GM19328 (cell line): ENCODE data around the gene TGFBRAP1.
"Not testable (repeated sequence)": the region's sequence is repeated elsewhere in the genome, so short reads cannot be mapped to it uniquely, and the experiment has no call there.

ENCODE experiments used
- ATAC-seq: cut with Tn5 transposase; IDR thresholded peaks from one replicate; pipeline ENCODE4 v1.9.1; 2021; ENCODE audit warnings: mild to moderate bottlenecking, moderate library complexity; ENCODE audit not compliant: unreplicated experiment

The TGFBRAP1 gene

GRCh38 chr2:105361102-105361889 lies 31.8 kb upstream of the TGFBRAP1 start:
- ATAC-seq = no peak

- ATAC-seq = no peak
These were observed 29.1 kb upstream of the TGFBRAP1 start for GRCh38 chr2:105358593-105358992.

GRCh38 chr2:105357122-105357521 lies 27.6 kb upstream of the TGFBRAP1 start:
- no peak for ATAC-seq

GRCh38 chr2:105344704-105345345 lies 15.3 kb upstream of the TGFBRAP1 start:
- no peak for ATAC-seq

DNA sequence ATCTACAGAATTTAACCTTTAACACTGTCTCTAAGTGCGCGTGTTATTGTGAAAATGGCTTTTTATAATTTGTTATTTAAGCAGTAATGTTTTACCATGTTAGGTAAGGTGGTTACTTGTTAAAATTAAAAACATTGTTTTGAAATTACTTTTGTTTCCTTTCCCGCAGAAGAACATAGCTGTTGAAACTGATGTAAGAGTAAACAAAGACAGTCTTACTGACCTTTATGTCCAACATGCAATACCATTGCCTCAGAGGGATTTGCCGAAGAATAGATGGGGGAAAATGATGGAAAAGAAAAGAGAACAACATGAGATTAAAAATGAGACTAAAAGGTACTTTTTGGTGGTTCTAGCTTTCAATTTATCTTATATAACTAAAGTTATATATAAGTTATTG lies 9.9 kb upstream of the TGFBRAP1 start:
- ATAC-seq = no peak

DNA sequence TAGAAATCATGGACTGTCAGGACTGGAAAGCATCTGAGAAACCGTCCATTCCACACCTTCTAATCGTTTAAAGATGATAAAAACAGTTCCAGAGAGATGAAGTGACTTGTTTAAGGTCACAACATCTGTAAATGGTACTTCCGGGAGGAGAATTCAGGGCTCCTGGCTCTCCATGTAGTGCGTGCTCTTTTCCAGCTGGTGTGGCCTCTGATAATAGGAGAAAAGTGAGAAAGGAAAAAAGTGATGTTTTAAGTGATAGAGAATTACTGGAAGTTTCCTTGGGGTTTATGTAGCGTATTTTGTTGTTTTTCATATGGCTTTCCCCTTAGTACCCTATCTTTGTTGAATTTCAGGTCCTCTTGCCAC lies 8.5 kb upstream of the TGFBRAP1 start:
- ATAC-seq = peak; percentile 12

DNA sequence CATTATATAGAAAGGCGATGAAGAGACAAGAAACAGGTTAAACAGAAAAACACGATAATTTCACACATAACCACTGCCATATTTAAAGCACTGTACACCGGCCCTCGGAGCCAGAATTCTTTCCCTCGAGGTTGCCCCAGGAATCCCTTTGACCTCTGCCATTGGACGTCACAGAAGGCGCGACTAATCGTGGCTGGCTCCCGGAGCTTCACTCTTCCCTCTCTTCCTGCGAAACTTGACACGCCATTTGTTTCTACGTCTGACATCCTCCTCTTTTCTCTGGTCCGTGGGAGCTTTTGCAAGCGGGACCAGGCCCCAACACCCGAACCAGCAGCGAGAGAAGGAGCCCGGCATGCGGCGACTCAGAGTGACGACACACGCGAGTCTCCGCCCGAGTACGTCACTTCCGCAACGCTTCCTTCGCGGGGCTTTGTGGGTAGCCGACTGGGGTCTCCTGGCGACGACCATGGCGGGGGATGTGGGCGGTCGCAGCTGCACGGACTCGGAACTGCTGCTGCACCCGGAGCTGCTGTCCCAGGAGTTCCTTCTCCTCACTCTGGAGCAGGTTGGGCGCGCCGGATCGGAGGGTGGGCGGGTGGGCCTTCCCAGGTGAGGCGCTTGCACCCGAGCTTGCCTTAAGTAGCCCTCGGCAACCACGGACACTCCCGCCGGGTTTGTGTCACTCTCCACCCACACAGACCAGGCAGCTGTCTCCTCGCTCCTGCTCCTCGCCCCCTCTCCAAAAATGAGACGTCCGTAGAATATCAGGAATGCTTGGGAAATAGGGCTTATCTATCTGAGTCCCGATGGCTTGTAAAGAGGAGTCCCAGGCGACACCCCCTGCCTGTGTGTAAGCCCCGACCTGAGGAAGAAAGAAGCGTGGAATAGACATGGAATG lies 7.8 kb upstream of the TGFBRAP1 start, which contains the start of gene C2orf49:
TSS of gene C2orf49 (plus strand) at position 419 of the 898 bp plus-strand sequence. CDS start at position 467, 48 bp downstream.
- peak; percentile 85 for ATAC-seq

DNA sequence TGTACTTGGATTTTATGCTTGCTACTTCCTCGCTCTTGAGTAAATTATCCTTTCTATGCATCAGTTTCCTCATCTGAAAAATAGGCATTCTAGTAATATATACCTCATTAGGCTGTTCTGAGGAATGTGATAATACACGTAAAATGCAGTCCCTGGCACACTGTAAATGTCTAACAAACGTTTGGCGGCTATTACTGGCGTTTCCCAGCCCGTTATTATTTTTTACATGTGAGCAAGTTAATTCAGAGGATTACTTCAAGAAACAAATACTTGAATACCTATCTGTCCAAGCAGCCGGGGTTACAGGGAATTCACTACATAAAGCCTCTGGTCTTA lies 7.2 kb upstream of the TGFBRAP1 start:
- no peak for ATAC-seq

DNA sequence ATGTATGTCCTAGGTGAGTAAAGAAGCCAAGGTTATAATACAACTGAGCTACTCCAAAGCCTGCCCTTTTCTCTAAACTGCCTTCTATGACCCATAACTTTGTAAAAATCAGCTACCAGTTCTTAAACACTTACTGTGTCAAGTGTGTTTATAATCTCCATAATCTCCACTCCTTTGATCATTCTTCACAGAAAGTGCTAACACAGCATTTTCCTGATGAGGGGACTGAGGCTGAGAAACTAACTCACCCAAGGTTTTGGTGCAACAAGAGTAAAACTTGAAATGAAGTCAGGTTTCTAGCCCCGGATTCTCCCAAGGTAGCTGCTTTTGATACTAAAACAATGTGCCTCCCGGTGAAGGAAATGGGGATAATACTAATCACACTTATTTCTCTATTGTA lies 5.9 kb upstream of the TGFBRAP1 start:
- ATAC-seq = no peak

GRCh38 chr2:105334211-105334610 lies 4.7 kb upstream of the TGFBRAP1 start:
- ATAC-seq = no peak

DNA sequence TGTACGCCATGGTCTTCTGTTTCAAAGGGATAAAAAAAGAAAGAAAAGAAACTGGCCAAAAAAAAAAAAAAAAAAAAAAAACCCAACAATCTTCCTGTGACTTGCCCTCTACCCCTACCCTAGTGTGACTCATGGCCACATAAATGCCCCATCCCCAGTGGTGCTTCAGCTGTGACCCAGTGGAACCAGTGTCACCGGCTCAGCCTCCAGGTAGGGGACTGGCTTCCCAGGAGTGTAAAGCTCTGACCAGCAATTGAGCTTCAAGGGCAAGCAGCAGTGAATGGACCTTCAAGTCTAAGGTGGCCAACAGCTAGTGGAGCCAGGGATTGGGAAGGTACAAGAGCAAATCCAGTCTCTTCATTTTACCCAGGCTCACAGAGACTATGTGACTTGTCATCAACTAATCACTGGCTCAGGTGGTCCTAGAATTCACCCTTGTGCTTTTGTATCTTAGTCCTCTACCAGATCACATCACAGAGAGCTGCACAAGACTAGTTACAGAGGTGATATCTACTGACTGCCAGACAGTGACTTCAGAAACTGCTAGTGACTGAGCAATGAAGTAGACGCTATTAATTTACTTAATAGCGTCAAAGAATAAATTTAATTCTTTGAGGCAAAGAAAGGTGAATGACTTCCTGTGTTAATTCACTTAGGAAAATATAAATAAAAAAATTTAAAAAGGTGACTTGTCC lies 1.3 kb upstream of the TGFBRAP1 start:
- ATAC-seq = no peak

DNA sequence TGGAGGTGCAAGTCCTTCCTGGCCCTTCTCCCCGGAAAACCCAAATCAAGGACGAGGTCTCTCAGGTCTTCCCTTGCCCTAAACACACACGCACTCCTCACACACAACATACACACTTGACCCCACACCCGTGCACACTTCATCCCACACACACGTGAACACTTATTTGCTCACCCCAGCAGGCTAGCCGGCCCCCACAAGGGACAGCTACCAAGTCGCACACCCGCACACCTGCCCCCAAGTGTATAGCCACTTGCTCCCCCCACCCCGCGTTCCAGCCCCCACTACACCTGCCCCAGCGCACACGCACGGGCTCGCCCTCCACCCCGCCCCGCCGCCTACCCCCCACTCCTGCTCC lies 359 bp downstream of the TGFBRAP1 start:
- peak; percentile 11 for ATAC-seq

- ATAC-seq = no peak
These were observed 996 bp downstream of the TGFBRAP1 start for GRCh38 chr2:105328281-105329196.

DNA sequence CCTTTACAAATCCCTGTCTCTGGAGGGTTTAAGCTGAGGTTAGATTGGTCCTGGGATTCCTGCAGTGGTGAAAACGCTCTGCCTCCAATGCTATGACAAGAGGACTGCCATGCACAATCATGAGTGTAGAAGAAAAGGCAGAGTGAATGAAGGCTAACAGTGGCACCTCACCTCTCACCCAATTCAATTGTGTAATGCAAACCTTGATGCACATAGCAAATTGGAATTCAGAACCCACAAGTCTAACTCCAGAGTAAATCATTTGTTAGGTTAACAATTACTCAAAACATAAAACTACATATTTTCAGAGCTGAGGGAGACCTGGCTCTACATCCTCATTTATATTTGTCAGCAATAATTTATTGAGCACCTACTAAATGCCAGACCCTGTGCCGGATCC lies 1.8 kb downstream of the TGFBRAP1 start:
- no peak for ATAC-seq

DNA sequence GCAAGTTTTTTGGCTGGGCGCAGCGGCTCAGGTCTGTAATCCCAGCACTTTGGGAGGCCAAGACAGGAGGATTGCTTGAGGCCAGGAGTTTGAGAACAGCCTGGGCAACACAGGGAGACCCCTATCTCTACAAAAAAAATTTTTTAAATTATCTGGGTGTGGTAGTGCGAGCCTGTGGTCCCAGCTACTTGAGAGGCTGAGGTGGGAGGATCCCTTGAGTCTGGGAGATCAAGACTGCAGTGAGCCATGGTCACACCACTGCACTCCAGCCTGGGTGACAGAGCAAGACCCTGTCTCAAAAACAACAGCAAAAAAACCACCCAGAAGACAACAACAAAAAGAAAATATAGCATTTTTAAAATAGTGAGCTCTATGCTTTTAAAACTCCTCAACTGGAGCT lies 2.3 kb downstream of the TGFBRAP1 start:
- not testable (repeated sequence) for ATAC-seq

DNA sequence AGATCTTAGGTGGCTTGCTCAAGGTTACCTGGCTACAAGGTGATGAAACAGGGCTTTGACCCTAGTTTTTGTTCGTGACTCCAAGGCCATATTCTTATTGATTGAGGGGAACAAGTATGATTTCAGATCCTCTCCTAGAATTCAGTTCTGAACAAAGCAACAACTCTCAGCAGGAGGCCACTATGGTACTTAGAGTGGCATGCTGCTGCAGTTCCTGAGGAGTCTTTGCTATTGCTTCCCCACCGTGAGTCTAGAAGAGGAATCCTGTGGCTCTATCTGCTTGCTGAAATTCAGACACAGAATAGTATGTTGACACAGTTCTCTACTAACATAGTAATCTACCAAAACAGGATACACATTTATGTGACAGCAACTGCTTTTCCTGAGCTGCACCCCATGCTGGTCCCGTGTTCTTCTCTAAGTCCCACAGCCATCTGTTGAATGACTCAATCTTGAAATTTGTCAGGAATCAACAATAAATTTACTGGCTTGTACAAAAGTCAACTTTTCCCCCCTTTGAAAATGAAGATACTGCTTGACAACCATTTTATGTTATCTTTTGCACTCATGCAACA lies 4.1 kb downstream of the TGFBRAP1 start:
- no peak for ATAC-seq

DNA sequence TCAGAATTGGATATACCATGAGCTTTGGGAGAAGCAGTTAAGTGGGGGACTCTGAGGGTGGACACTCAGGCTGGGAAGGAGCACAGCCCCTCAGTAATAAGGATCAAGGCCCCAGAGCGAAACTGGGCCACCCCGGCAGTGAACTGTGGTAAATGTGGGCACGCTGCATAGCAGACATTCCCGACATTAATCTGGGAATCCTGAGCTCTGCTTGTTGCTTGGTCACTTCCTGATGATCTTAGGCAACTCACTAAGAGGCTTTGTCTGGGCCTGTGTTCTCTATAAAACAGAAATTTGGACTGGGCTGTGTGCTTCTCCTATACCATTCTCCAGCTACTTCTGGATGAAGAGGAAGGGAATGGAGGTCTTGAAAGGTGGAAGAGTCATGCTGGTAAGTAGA lies 4.8 kb downstream of the TGFBRAP1 start:
- ATAC-seq = no peak

DNA sequence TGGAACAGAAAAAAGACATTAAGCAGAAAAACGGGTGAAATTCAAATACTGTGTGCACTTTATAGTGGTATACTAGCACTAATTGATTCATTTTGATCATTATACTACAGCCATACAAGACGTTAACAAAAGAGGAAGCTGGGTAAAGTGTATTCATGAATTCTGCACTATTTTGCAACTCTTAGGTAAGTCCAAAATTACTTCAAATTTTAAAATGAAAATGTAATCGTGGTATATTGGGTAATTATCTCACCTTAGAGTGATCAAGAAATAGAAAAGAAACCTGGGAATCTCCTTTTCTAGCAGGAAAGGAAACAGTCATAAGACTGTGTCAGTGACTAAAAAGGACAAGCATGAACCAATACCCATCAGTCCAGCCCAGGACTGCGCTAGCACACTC lies 5.4 kb downstream of the TGFBRAP1 start:
- ATAC-seq = no peak

DNA sequence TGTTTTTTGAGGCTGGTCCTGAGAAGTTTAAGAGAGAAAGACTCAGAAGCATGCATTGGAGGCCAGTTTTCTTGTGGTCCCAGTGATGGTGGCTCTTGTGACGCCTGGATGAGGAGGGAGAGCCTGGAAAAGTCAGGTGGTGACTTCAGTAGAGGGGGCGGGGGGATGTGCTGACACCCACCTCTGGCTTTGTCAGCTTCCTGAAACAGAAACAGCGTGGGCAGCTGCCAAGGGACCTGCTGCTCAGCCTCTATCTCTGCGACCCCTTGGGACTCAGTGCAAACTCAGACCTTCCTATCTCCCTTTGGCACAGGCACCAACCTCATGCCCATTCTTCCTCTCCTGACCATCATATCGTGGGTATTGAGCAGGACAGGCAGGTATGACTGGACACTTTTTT lies 6.4 kb downstream of the TGFBRAP1 start:
- no peak for ATAC-seq
